NOMO-1 treated with DMSO at 0.1 percent for 48 hours (cell line): Measurements from ENCODE around the gene IFI27L1.
"Not testable (repeated sequence)": the region's sequence is repeated elsewhere in the genome, so short reads cannot be mapped to it uniquely, and the experiment has no call there.

Experiments
- DNase-seq: peaks from one replicate; lab custom pipeline; 2025; ENCODE audit not compliant: unreplicated experiment; lab: John Stamatoyannopoulos, UW

IFI27L1 gene

DNA sequence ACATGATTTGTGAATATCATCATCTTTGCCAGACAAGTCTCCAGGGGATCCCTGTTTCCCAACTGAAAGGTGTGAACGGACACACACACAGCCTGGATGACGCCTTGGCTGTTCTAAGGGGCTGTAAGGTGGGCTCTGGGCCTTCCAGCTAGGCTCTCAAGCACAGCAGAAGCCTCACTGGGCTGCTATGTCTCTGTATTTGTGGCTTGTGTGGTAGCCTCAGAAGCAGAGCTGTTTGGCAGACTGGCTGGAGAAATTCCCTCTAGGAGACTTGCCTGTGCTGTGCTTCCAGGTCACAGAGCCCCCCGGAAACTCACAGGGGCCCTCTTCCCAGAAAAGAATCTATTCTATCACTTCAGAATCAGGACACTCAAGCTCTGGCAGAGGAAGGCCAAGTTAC lies 33.5 kb upstream of the IFI27L1 start:
- DNase-seq, result no peak

GRCh38 chr14:94048691-94049624 lies 32.2 kb upstream of the IFI27L1 start:
- no peak for DNase-seq

DNA sequence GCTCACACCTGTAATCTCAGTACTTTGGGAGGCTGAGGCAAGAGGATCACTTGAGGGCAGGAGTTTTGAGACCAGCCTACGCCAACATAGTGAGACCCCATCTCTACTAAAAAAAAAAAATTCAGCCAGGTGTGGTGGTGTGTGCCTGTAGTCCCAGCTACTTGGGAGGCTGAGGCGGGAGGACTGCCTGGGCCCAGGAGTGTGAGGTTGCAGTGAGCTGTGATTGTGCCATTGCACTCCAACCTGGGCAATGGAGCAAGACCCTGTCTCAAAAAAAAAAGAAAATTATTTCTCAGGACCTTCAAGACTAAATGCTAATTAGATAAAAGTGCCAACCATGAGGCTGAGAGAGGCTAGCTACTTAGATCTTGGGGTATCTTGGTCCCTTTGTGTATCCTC lies 31.5 kb upstream of the IFI27L1 start:
- no peak for DNase-seq

GRCh38 chr14:94050231-94050880 lies 30.8 kb upstream of the IFI27L1 start:
- no peak for DNase-seq

GRCh38 chr14:94051115-94051514 lies 30.0 kb upstream of the IFI27L1 start:
- no peak for DNase-seq

- no peak for DNase-seq
Observed at GRCh38 chr14:94051779-94052178, 29.3 kb upstream of the IFI27L1 start.

GRCh38 chr14:94052199-94052598 lies 28.9 kb upstream of the IFI27L1 start:
- DNase-seq, result no peak

DNA sequence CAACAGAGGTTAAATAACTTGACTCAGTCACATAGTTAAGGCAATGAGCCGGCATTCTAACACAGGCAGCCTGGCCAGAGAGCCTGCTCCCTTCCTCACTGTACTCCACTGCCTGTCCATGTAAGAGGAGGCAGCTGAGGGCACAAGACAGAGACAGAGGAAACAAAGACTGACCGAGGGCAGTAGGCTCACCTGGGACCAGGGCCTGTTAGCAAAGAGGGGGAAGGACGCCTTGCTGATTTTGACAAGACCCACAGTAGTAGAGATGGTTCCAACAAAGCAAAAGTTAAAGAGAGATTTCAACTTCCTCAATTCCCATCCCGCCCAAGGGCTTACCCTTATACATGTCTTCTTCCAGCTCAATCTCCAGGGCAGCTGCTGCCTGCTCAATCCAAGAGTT lies 28.4 kb upstream of the IFI27L1 start:
- DNase-seq, result no peak

GRCh38 chr14:94054401-94054800 lies 26.7 kb upstream of the IFI27L1 start:
- no peak for DNase-seq

DNA sequence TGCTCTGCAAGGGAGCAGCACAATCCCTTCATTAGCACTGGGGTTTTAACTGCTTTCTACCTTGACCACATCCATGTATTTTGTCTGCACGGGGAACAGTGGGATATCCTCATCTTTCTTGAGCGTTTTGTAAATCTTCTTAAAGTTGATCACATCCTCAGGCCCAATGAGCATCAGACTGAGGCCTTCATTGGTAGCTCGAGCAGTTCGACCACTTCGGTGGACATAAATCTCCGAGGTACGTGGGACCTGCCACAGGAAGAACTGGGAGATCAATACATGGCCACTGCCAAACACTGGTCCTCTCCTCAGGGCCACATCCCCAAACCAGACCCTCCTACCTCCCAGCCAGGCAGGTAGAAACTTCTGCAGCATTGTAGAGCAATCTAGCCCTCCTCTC lies 26.2 kb upstream of the IFI27L1 start:
- DNase-seq, result no peak

DNA sequence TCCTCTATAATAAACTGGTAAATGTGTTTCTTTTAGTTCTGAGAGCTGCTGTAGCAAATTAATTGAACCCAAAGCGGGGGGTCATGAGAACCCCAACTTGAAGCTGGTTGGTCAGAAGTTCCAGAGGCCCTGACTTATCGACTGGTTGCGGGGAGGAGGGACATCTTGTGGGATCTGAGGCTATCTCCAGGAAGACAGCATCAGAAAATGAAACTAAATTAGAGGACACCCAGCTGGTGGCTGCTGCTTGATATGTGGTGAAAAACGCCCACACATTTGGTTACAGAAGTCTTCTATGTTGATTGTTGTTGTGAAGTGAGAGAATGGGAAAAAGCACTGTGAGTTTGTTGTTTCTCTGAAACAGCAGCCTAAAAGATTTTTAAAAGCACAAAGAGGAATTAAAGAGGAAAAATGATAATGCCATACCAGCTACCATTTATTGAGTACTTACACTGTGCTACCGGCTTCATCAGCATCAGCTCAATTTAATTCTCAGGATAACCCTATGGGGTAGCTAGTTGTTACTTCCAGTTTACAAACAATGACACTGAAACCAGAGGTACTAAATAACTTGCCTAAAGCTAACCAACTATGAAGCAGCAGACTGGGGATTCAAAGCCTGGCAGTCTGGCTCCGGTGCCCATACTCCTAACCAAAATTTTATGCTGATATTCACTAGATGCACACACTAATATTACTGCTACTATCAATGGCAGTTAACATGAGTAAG lies 24.4 kb upstream of the IFI27L1 start:
- no peak for DNase-seq

- no peak for DNase-seq
Observed at GRCh38 chr14:94058128-94058673, 22.9 kb upstream of the IFI27L1 start.

DNA sequence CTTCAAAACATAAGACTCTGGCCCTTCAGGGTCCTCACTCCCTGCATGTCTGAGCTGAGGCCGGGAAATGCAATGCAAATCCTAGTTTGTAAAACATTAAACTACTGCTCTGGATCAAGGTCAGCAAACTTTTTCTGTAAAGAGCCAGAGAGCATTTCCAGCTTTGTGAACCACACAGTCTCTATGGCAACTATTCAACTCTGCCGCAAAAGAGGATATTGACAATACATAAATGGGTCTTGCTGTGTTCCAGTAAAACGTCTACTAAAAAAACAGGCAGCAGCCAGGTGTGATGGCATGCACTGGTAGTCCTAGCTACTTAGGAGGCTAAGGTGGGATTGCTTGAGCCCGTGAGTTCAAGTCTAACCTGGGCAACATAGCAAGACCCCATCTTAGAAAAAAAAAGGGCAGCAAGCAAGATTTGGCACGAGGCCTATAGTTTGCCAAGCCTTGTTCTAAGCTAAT lies 22.4 kb upstream of the IFI27L1 start:
- no peak for DNase-seq

GRCh38 chr14:94059998-94060397 lies 21.1 kb upstream of the IFI27L1 start:
- no peak for DNase-seq

DNA sequence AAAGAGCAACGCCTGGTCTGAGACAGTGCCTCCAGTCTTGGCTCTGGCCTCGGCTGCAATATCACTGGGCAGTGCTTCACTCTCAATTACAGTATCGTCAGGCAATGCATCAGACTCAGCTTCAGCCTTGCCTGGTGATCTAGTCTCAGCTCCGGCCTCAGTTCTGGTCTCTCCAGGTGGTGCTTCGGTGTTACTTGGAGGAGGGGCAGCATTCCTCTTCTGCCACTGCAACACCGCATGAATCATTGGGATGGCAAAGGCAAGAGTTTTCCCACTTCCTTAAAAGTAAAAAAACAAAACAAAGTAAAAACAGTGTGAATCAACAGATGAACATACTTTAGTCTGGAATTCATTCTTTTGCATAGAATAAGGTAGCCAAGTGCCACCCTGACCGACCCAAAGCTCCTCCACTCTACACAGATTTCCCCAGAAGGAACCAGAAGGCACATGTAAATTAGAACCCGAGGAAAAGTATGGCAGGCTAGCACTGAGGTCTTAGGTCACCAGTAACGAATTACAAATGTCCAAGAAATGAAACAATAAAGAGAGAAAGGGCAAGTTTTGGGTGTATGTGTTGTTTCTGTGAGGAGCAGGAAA lies 18.7 kb upstream of the IFI27L1 start:
- DNase-seq, result no peak

DNA sequence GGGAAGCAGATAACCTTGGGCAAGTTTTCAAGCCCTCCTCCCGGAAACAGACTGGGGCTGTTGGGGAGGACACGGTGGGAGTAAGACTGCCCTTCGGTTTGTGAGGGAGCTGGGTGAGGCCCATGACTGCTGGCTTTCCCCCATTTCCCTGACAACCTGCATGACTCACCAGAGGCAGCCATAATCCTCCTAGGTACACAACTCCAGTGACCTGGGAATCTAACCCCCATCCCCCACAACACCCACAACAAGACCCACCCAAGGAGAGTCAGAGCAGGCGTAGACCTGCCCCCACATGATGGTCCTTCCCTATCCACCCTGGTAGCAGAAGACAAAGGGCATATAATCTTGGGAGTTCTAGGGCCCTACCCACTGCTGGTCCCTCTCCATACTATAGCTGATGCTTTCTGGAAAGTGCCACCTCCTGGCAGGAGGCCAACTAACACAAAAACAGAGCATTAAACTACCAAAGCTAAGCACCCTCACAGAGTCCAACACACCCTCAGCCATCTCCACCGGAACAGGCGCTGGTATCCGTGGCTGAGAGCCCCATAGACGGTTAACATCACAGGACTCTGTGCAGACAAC lies 14.9 kb upstream of the IFI27L1 start:
- no peak for DNase-seq

DNA sequence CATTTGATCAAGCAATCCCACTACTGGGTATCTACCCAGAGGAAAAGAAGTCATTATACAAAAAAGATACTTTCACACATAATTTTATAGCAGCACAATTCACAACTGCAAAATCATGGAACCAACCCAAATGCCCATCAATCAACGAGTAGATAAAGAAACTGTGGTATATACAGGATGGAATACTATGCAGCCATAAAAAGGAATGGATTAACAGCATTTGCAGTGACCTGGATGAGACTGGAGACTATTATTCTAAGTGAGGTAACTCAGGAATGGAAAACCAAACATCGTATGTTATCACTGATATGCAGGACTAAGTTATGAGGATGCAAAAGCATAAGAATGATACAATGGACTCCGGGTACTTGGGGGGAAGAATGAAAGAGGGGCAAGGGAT lies 9.0 kb upstream of the IFI27L1 start:
- not testable (repeated sequence) for DNase-seq

DNA sequence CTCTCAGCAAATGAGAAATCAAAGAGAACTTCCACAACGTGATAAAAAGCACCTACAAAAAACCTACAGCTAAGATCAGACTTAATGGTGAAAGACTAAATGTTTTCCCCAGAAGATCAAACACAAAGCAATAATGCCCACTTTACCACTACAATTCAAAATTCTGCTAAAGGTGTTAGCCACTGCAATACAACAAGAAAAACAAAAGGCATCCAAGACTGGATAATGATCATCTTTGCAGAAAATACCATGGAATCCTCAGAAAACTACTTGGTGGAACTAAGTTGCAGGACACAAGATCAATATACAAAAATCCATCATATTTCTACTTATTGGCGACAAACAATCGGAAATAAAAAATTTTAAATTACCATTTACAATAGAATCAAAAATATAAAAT lies 6.6 kb upstream of the IFI27L1 start:
- no peak for DNase-seq

GRCh38 chr14:94075008-94075407 lies 6.1 kb upstream of the IFI27L1 start:
- no peak for DNase-seq

DNA sequence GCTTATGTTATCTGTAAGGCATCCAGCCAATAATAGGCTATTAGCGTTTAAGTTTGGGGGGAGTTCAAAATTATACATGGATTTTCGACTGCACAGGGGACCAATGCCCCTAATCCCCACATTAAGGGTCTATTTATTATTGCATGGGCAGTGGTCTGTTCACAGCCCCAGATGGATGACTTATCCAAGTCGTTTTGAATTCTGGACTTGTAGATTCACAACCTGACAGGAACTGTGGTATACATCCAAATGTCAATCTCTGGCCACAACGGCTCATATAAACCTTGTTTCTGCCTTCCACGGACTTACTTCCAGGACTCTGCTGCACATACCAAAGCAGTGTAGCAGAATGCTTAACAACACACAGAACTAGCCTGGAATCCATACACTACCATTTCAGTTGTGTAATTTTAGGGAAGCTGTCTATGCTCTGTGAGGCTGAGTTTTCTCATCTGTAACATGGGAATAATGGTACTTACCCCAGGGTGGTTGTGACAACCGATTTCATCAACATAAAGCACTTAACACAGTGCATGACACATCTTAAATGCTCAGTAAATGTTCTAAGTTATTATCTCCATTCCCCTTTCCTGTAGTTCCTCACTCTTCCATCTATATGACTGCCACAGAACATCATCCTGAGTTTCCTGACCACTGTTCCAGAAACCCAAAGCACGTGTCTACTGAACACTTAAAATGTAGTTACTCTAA lies 3.8 kb upstream of the IFI27L1 start:
- no peak for DNase-seq
